GM04504 (cell line): ENCODE measurements around the gene MIOX.
"Not testable (repeated sequence)": the region's sequence is repeated elsewhere in the genome, so short reads cannot be mapped to it uniquely, and the experiment has no call there.

ENCODE experiments used
- DNase-seq: peaks from one replicate; pipeline ENCODE4 v3.0.0-alpha.2; 2012; ENCODE audit warnings: low read depth

Gene MIOX

DNA sequence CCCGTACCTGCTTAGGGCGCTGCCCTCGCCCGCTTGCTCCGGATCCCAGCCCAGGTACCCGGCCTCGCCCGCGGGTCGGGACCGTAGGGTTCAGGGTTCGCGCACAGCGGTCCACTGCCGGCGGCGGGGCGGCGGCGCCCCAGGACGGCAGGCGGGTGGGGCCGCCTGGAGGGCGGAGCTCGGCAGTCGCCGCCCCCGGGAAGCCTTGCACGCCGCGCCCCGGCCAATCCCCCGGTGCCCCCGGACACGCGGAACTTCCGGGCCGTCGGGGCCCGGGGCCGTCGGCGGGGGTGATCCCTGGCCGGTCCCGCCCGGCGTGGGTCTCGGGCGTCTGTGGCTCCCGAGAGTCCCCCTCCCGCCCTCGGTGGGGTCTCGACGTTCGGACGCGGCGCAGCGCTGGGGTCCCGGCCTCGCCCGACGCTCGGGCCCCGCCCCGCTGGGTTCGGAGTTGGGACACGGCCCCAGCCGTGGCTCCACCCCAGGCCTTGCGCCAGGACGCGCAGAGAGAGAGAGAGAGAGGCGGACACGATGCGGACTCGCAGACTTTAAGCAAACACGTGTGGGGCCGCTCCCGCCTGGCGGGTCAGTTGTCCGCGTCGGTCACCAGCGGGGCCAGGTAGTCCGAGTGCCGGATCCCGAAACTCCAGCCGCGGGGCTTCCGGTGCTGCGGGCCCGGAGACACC is 43.4 kb downstream of the MIOX start, which contains the start of gene TYMP:
Gene TYMP, minus strand, starts transcription at position 116 of the 683 bp plus-strand sequence. CDS start 303 bp downstream, outside the sequence.
- no peak for DNase-seq

DNA sequence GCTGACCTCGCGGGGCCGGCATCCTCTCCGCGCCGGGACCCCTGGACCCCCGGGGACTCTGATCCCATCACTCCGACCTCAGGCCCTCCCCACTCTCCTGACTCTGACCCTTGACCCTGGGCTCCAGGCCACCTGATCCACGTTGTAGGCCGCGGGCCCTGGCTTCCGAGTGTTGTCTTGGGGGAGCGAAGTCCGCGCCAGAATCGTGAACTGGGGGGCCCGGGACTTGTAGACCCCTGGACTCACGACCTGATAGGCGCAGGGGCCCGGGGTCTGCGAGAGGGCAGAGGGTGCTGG is 43.9 kb downstream of the MIOX start:
- DNase-seq, result no peak

DNA sequence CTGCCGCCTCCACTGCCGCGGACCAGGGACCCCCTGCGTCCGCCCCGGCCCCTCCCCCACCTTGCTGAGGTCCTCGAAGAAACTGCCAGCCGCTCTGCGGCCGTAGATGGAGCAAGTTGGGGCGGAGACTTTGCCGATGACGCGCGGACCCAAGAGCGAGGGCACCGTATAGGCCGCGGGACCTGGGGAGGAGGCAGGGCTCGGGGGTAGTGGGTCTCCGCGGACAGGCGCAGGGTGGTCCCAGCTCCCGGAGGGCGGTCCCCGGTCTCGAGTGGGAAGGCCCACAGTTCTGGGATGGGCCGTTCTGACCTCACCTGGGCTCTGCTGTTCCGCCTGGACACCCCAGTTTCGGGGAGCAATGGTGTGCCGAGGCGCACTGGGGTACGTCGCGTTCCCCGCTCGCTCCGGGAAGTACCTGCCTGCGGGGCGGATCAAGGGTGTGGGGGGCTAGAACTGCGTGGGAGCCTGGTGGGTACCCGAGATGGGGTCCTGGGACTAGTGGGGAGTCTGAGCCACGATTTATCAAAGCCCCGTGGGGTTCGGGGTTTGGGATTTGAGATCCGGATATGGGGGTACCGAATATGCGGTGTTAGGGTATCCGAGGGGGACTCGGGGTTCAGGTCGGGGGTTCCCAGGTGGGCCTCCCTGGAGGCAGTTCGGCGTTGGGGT is 44.4 kb downstream of the MIOX start:
- DNase-seq, result no peak

DNA sequence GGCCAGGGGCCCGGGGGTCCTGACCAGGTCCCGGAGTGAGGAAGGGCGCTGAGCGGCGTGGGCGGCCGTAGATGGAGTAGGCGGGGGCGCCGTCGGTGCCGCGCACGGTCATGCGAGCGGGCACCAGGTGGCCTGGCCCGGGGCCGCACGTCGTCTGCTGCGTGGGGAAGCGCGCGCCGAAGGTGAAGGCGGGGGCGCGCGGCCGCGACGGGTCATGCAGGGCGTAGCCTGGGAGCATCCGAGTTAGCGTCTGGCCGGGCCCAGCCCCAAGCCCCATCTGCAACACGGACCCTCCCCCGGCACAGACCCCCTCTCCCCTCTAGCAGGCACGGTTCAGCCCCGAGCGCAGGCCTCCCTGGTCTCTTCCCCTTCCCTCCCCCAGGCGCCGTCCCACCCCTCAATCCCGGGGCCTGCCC is 44.9 kb downstream of the MIOX start:
- DNase-seq, result no peak

DNA sequence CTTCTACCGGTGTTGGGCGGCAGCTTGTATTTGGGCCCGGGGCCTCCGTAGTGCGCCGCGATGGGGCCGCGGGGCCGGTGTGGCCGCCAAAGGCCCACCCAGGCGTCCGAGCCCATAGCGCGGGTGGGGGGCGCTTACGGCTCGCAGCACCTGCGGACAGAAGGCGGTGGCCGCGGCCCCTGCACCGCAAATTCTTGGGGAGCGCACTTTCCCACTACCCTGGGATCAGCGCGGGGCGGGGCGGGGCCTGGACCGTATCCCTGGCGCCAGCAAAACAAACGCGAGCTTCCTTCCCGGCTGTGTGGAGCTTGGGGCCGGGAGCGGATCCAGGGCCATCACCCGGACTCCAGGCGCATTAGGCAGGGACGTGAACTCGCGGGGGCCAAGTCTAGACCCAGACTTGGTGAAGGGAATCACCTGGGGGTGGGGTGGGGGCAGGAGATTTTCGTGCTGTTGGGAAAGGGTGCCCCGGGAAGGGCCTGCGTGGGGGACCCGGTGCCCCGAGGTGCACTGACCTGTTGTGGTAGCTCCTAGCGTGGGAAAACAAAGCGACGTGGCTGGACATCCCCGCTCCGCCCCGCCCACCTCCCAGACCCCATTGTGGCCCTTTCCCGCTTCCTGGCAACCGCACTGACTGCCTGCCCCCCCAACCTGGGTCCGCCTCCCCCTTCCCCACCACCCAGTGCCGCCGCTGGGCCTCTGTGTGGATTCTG is 45.5 kb downstream of the MIOX start:
- no peak for DNase-seq

DNA sequence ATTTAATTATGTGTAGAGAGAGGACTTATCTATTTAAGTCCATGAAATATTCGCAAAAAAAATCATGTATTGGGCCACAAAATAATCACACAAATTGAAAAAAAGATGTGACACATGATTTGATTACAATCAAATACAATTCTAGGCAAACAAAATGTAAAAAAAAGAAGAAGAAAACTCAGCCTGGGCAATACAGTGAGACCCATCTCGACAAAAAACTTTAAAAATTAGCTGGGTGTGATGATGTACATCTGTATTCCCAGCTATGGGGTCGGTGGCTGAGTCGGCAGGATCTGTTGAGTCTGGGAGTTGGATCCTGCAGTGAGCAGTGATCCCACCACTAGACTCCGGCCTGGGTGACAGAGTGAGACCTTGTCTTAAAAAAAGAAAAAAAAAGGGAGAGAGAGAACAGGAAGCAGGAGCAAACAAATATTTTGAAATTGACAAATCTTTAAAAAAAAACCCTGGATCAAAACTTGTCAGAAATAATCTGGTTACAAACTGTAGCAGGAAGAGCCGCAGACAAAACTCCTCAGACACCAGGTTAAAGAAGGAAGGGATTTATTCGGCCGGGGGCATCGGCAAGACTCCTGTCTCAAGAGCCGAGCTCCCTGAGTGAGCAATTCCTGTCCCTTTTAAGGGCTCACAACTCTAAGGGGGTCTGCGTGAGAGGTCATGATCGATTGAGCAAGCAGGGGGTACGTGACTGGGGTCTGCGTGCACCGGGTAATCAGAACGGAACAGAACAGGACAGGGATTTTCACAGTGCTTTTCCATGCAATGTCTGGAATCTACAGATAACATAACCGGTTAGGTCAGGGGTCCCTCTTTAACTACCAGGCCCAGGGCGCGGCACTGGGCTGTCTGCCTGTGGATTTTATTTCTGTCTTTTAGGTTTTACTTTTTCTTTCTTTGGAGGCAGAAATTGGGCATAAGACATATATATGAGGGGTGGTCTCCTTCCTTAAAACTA is 46.5 kb downstream of the MIOX start:
- no peak for DNase-seq

DNA sequence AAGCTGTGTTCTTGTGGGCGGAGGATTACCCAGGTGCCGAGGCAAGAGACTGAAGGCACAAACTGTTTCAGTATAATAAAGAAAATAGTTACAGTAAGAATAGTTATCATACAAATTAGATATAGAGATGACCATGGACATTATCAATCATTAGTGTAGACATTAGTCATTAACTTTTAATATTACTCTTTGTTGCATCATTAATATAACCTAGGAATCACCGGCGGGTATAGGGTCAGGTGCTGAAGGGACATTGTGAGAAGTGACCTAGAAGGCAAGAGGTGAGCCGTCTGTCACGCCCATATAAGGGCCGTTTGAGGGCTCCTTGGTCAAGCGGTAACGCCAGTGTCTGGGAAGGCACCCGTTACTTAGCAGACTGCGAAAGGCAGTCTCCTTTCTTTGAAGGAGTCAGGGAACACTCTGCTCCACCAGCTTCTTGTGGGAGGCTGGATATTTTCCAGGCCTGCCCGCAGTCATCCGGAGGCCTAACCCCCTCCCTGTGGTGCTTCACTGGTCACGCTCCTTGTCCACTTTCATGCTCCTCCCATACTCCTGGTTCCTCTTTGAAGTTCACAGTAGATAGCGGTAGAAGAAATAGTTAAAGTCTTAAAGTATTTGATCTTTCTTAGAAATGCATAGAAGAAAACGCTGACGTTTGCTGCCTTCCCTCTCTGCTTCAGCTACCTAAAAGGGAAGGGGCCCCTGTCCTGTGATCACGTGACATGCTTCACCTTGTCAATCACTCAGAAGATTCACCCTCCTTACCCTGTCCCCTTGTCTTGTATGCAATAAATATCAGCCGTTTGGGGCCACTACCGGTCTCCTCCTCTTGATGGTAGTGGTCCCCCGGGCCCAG is 47.4 kb downstream of the MIOX start:
- not testable (repeated sequence) for DNase-seq

DNA sequence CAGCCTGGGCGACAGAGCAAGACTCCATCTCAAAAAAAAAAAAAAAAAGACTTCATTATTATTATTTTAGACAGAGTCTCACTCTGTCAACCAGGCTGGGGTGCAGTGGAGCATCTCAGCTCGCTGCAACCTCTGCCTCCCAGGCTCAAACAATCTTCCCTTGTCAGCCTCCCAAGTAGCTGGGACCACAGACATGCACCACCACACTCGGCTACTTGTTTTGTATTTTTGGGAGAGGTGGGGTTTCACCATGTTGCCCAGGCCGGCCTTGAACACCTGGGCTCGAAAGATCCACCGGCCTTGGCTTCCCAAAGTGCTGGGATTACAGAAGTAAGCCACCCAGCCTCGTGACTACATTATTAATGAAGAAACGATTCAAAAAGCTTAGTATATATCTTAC is 48.5 kb downstream of the MIOX start:
- DNase-seq, result no peak

DNA sequence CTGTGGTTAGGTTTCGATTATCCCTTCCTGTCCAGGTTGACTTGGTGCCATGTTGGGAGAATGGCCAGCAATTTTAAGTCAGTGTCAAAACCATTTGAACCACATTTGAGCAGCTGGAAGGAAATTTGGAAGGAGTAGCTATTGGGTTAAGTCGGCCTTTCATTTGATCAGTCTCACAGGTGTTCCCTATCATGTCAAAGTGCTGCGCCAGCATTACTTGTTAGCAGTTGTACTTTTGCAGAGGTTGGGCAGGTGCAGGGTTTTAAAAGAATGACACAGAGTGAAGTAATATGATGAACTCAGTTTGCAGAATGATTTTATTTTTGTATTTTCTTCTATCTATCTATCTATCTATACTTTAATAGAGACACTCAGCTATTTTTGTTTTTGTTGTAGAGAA is 49.6 kb downstream of the MIOX start:
- DNase-seq, result no peak

DNA sequence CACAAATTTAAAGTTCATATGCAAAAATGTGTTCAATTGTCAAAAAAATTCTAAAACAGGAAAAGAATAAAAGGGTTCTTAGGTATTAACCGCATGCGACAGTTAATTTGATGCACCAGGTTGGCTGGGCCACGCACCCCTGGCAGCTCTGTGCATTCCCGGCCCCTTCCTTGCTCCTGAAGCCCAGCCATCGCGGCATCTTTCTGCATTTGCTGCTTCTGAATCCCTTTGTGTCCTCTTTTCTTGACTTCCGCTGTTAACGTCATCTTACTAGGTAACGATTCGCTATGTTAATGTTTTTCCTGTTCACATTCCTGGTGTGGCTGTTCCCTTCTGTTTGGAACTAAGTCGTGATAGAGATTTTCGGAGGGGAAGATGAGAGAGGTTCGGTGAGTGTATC is 51.1 kb downstream of the MIOX start:
- no peak for DNase-seq
